Measurements from ENCODE around the gene TYW1. TPM values are rescaled to one million over a fixed set of nuclear protein-coding genes. Genes with fewer than 3 reads are reported as not detected.
"Not testable (repeated sequence)": the region's sequence is repeated elsewhere in the genome, so short reads cannot be mapped to it uniquely, and the experiment has no call there.

Gene TYW1
- total and polyA plus RNA-seq, 7 donors, result 3.0 to 47.2 (median 14.3) TPM

- WGBS, 2 donors, result 96 to 98% methylated on average over 3 of the region's 3 CpGs
- H3K27ac ChIP-seq; H3K9me3 ChIP-seq; H3K27me3 ChIP-seq; intact Hi-C loops (cut with DNase I); H3K4me3 ChIP-seq; DNase-seq; H3K36me3 ChIP-seq; H3K4me1 ChIP-seq: not testable (repeated sequence)
Observed at GRCh38 chr7:67137489-67137888, 140.9 kb downstream of the TYW1 start.

- 92 to 93% methylated on average over 3 of the region's 3 CpGs for WGBS, 2 donors
- H3K9me3 ChIP-seq; intact Hi-C loops (cut with DNase I): not testable (repeated sequence)
Observed at GRCh38 chr7:67139876-67140275, 143.2 kb downstream of the TYW1 start.

GRCh38 chr7:67141001-67141400, 144.4 kb downstream of the TYW1 start:
- intact Hi-C loops (cut with DNase I); DNase-seq: not testable (repeated sequence)
- 92 to 95% methylated on average over 2 of the region's 2 CpGs for WGBS, 2 donors

More at GRCh38 chr7:67139876-67140275, 143.2 kb downstream of the TYW1 start:
- not testable (repeated sequence) for H3K27me3 ChIP-seq, H3K4me3 ChIP-seq, H3K4me1 ChIP-seq, H3K27ac ChIP-seq, H3K36me3 ChIP-seq, DNase-seq

GRCh38 chr7:67143091-67143786, 146.6 kb downstream of the TYW1 start:
- H3K27ac ChIP-seq, H3K4me3 ChIP-seq: not testable (repeated sequence)
- WGBS, 2 donors, result 80 to 89% methylated on average over 9 of the region's 9 CpGs

More at GRCh38 chr7:67141001-67141400, 144.4 kb downstream of the TYW1 start:
- not testable (repeated sequence) for H3K36me3 ChIP-seq, H3K27ac ChIP-seq, H3K4me1 ChIP-seq, H3K4me3 ChIP-seq, H3K27me3 ChIP-seq, H3K9me3 ChIP-seq

GRCh38 chr7:67145581-67146193, 149.1 kb downstream of the TYW1 start:
- H3K36me3 ChIP-seq; H3K9me3 ChIP-seq; H3K4me3 ChIP-seq; H3K27ac ChIP-seq; DNase-seq; H3K4me1 ChIP-seq; H3K27me3 ChIP-seq; intact Hi-C loops (cut with DNase I): not testable (repeated sequence)
- 45 to 82% methylated on average over 3 of the region's 3 CpGs for WGBS, 2 donors

More at GRCh38 chr7:67143091-67143786, 146.6 kb downstream of the TYW1 start:
- H3K36me3 ChIP-seq; H3K4me1 ChIP-seq; DNase-seq; H3K27me3 ChIP-seq; H3K9me3 ChIP-seq; intact Hi-C loops (cut with DNase I): not testable (repeated sequence)

- H3K9me3 ChIP-seq; DNase-seq; H3K4me3 ChIP-seq; H3K4me1 ChIP-seq; H3K27me3 ChIP-seq; H3K27ac ChIP-seq; H3K36me3 ChIP-seq; intact Hi-C loops (cut with DNase I): not testable (repeated sequence)
Observed at GRCh38 chr7:67149131-67149530, 152.5 kb downstream of the TYW1 start.

GRCh38 chr7:67154374-67154773, 157.7 kb downstream of the TYW1 start:
- intact Hi-C loops (cut with DNase I); H3K9me3 ChIP-seq; H3K27me3 ChIP-seq: not testable (repeated sequence)

GRCh38 chr7:67156064-67156463, 159.4 kb downstream of the TYW1 start:
- DNase-seq; intact Hi-C loops (cut with DNase I); H3K27ac ChIP-seq; H3K27me3 ChIP-seq; H3K4me3 ChIP-seq; H3K36me3 ChIP-seq; H3K9me3 ChIP-seq; H3K4me1 ChIP-seq: not testable (repeated sequence)
- 96 to 97% methylated on average over 7 of the region's 7 CpGs for WGBS, 2 donors

More at GRCh38 chr7:67154374-67154773, 157.7 kb downstream of the TYW1 start:
- DNase-seq, H3K4me3 ChIP-seq, H3K36me3 ChIP-seq, H3K4me1 ChIP-seq, H3K27ac ChIP-seq: not testable (repeated sequence)

GRCh38 chr7:67163285-67163684, 166.7 kb downstream of the TYW1 start:
- H3K27me3 ChIP-seq; H3K27ac ChIP-seq; H3K36me3 ChIP-seq; H3K4me3 ChIP-seq; H3K9me3 ChIP-seq; DNase-seq; intact Hi-C loops (cut with DNase I); H3K4me1 ChIP-seq: not testable (repeated sequence)
- WGBS, 2 donors, result 53 to 80% methylated on average over 5 of the region's 5 CpGs

GRCh38 chr7:67171151-67171550, 174.5 kb downstream of the TYW1 start:
- H3K36me3 ChIP-seq; H3K4me3 ChIP-seq; intact Hi-C loops (cut with DNase I); H3K4me1 ChIP-seq; H3K27me3 ChIP-seq; H3K9me3 ChIP-seq; H3K27ac ChIP-seq; DNase-seq: not testable (repeated sequence)
- WGBS, 2 donors, result 78 to 79% methylated on average over 3 of the region's 3 CpGs
